Measurements from ENCODE around the gene HIP1.
"Not testable (repeated sequence)": the region's sequence is repeated elsewhere in the genome, so short reads cannot be mapped to it uniquely, and the experiment has no call there.

HIP1 gene

GRCh38 chr7:75619636-75620035, 119.1 kb downstream of the HIP1 start:
- in situ Hi-C loops (cut with MboI; ENCODE audit: low sequenced_read_pairs) = no loop called here

- in situ Hi-C loops (cut with MboI; ENCODE audit: low sequenced_read_pairs) = no loop called here
Measured at GRCh38 chr7:75617634-75618234, 121.0 kb downstream of the HIP1 start.

GRCh38 chr7:75616421-75617167, 122.1 kb downstream of the HIP1 start:
- in situ Hi-C loops (cut with MboI; ENCODE audit: low sequenced_read_pairs) = no loop called here

- in situ Hi-C loops (cut with MboI; ENCODE audit: low sequenced_read_pairs) = no loop called here
Measured at GRCh38 chr7:75614401-75614800, 124.3 kb downstream of the HIP1 start.

GRCh38 chr7:75613351-75613750, 125.4 kb downstream of the HIP1 start:
- in situ Hi-C loops (cut with MboI; ENCODE audit: low sequenced_read_pairs) = no loop called here

- in situ Hi-C loops (cut with MboI; ENCODE audit: low sequenced_read_pairs) = no loop called here
Measured at GRCh38 chr7:75611557-75612178, 127.1 kb downstream of the HIP1 start.

GRCh38 chr7:75609416-75609815, 129.3 kb downstream of the HIP1 start:
- in situ Hi-C loops (cut with MboI; ENCODE audit: low sequenced_read_pairs) = not testable (repeated sequence)

- in situ Hi-C loops (cut with MboI; ENCODE audit: low sequenced_read_pairs) = no loop called here
Measured at GRCh38 chr7:75608451-75609122, 130.2 kb downstream of the HIP1 start.

GRCh38 chr7:75604408-75604807, 134.3 kb downstream of the HIP1 start:
- in situ Hi-C loops (cut with MboI; ENCODE audit: low sequenced_read_pairs) = no loop called here

- in situ Hi-C loops (cut with MboI; ENCODE audit: low sequenced_read_pairs) = not testable (repeated sequence)
Measured at GRCh38 chr7:75602831-75603230, 135.9 kb downstream of the HIP1 start.

GRCh38 chr7:75601539-75601938, 137.2 kb downstream of the HIP1 start:
- in situ Hi-C loops (cut with MboI; ENCODE audit: low sequenced_read_pairs) = no loop called here

- in situ Hi-C loops (cut with MboI; ENCODE audit: low sequenced_read_pairs) = not testable (repeated sequence)
Measured at GRCh38 chr7:75600748-75601147, 138.0 kb downstream of the HIP1 start.

- in situ Hi-C loops (cut with MboI; ENCODE audit: low sequenced_read_pairs) = no loop called here
Measured at GRCh38 chr7:75599244-75599781, 139.4 kb downstream of the HIP1 start.

- in situ Hi-C loops (cut with MboI; ENCODE audit: low sequenced_read_pairs) = no loop called here
Measured at GRCh38 chr7:75596727-75597614, 141.8 kb downstream of the HIP1 start.

- in situ Hi-C loops (cut with MboI; ENCODE audit: low sequenced_read_pairs) = no loop called here
Measured at GRCh38 chr7:75595766-75596165, 143.0 kb downstream of the HIP1 start.

- in situ Hi-C loops (cut with MboI; ENCODE audit: low sequenced_read_pairs) = not testable (repeated sequence)
Measured at GRCh38 chr7:75593500-75594184, 145.1 kb downstream of the HIP1 start.

- in situ Hi-C loops (cut with MboI; ENCODE audit: low sequenced_read_pairs) = no loop called here
Measured at GRCh38 chr7:75591467-75592255, 147.1 kb downstream of the HIP1 start.

- in situ Hi-C loops (cut with MboI; ENCODE audit: low sequenced_read_pairs) = no loop called here
Measured at GRCh38 chr7:75590373-75591005, 148.3 kb downstream of the HIP1 start.

GRCh38 chr7:75584354-75584753, 154.4 kb downstream of the HIP1 start:
- in situ Hi-C loops (cut with MboI; ENCODE audit: low sequenced_read_pairs) = no loop called here

All from HL-60/S4 treated with phorbol 12-myristate 13-acetate at 8.2 ng/mL for 4 days and 3 days (cell line).